HG02973 (cell line): ENCODE results near the gene NUDT22.

Experiments used
- ATAC-seq: cut with Tn5 transposase; IDR thresholded peaks from one replicate; pipeline ENCODE4 v1.9.1; 2021; ENCODE audit warnings: moderate library complexity; ENCODE audit not compliant: unreplicated experiment

The NUDT22 gene

DNA sequence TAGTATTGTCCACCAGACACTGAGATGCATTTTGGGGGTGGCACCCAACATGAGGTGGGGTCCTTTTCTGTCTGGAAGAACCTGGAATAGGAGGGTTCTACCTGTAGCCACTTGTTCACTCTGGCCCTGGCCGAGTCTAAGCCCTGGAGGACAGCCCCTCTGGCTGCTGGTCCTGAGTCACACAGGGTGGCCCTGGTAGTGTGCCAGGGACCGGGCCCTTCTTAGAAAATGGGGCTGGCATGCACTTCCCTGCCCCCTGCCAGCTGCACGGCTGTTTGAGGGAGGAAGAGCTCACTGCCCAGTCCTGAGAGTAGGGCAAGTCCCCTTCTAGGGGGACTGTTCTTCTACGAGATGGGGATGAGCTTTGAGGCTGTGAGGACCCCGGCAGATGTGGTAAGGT is 27.4 kb downstream of the NUDT22 start:
- no peak for ATAC-seq

- no peak for ATAC-seq
These were observed 28.3 kb downstream of the NUDT22 start for GRCh38 chr11:64254326-64254725.

DNA sequence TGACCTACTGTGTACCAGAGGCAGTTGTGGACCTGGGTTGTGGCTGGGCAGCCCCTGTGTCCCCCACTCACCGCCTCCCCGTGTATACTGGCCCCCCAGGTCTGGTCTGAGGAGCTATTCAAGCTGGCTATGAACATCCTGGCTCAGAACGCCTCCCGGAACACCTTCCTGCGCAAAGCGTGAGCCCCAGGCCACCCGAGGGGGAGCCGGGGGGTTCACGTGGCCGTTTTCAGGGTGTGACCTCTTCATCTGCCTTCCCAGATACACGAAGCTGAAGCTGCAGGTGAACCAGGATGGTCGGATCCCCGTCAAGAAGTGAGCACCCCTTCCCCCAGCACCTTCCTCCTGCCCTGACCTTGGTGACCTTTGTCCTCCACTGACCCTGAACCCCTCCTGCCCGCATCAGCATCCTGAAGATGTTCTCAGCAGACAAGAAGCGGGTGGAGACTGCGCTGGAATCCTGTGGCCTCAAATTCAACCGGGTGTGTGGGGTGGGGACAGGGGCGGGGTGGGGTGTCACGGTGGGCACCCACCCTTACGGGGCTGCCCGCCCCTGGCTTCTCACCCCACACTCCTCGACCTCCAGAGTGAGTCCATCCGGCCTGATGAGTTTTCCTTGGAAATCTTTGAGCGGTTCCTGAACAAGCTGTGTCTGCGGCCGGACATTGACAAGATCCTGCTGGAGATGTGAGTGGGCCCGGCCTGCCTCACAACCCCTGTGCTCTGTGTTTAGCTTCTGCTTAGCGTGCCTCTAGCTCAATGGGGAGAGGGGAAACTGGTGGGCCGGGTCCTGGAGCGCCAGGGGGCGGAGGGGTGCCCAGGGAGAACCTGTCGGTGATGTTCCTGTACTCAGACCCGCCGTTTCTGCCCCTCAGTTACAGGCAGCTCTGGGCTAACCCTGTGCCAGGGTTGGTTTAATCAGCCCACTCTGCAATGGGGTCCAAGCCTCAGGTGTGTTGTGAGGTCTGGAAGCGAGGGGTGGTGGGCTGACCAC is 29.4 kb downstream of the NUDT22 start:
- no peak for ATAC-seq

- no peak for ATAC-seq
These were observed 30.2 kb downstream of the NUDT22 start for GRCh38 chr11:64256300-64256699.

DNA sequence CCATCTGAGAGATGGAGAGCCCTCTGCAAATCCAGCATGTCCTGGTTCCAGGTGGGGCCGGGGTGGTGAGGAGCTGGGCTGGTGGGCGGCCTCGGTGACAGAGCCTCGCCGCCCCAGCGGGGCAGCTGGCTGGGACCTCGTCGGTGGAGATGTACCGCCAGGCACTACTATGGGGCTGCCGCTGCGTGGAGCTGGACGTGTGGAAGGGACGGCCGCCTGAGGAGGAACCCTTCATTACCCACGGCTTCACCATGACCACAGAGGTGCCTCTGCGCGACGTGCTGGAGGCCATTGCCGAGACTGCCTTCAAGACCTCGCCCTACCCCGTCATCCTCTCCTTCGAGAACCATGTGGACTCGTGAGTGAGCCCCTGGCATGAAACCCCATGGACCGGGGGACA is 32.3 kb downstream of the NUDT22 start:
- no peak for ATAC-seq

- ATAC-seq: no peak
These were observed 33.0 kb downstream of the NUDT22 start for GRCh38 chr11:64258946-64259532.

DNA sequence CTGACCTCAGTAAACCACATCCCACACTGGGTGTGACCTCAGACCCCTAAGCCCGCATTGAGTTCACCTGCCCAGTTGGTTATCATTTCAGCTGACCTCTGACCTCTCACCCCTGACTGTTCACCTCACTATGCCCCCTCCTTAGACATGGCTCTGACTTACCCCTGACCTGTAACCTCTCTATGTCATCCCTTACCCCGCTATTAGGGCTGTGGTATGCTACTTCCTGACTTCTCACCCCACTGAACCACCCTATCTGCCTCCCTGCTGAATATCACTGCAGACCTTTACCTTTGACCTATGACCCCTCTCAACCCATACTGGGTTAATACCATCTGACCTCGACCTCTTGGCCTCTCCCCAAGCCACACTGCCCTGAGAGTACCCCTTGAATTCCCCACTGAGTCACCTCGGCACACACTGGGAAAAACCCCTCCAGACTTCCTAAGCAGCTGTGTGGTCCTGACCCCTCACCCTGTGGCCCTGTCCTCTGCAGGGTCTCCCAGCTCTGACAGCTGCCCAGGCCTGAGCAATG is 33.5 kb downstream of the NUDT22 start:
- ATAC-seq: no peak

DNA sequence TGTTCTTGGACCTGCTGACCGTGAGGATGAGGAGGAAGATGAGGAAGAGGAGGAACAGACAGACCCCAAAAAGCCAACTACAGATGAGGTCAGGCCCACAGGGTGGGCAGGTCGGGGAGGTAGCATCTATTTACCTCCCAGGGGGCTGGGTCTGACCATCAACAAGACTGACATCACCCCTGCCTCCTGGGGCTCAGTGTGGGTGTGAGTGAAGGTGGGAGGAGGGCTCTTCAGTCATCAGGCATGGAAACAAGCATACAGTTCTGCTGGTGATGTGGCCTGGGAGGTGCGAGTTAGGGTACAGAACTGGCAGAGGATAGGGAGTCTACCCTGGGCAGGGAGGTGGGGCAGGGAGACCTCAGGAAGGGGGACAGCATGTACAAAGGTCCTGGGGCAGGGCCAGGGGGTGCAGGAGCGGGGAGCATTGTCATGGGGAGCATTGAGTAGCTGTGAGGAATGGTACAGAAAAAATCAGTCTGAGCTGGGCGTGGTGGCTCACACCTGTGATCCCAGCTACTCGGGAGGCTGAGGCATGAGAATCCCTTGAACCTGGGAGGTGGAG is 34.2 kb downstream of the NUDT22 start:
- ATAC-seq: no peak

DNA sequence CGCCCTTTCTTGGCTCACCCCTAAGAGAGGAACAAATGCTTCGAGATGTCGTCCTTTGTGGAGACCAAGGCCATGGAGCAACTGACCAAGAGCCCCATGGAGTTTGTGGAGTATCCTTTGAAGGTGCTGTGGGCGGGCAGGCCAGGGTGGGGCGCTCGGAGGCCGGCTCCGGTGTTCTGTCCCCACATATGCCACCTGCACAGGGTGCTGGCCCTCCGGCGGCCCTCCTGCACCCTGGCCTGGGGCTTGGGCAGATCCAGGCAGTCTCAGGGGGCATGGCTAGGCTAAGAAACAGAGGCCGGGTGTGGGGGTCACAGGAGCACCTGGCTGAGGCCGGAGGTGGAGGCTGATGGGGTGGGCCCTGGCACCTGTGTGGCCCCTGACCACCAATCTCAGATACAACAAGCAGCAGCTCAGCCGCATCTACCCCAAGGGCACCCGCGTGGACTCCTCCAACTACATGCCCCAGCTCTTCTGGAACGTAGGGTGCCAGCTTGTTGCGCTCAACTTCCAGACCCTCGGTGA is 35.5 kb downstream of the NUDT22 start:
- no peak for ATAC-seq

- ATAC-seq: no peak
These were observed 36.4 kb downstream of the NUDT22 start for GRCh38 chr11:64262271-64263002.

GRCh38 chr11:64263021-64263946 is 37.2 kb downstream of the NUDT22 start:
- ATAC-seq: no peak

GRCh38 chr11:64263947-64264317 is 37.9 kb downstream of the NUDT22 start:
- no peak for ATAC-seq

DNA sequence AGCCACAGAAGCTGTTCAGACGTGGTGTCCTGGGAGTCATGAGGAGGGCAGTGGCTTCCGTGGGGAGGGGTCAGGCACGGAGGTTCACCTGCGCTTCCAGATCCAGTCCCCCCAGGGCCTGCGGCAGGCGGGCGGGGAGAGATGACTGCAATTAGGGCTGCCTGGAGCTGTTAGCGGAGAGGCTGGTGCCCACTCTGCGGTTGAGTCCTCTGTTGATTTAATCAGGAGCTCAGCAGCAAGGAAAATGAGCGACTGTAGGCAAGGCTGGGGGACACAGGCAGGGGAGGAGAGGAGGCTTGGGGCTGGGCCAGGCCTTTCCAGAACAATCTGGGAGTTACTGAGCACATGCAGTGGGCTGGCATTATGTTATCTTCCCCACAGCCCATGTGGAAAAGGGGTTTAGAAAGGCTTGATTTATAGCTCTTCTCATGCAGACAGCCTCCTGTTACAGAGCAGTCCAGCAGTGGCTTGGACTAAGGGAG is 38.3 kb downstream of the NUDT22 start:
- ATAC-seq: no peak

DNA sequence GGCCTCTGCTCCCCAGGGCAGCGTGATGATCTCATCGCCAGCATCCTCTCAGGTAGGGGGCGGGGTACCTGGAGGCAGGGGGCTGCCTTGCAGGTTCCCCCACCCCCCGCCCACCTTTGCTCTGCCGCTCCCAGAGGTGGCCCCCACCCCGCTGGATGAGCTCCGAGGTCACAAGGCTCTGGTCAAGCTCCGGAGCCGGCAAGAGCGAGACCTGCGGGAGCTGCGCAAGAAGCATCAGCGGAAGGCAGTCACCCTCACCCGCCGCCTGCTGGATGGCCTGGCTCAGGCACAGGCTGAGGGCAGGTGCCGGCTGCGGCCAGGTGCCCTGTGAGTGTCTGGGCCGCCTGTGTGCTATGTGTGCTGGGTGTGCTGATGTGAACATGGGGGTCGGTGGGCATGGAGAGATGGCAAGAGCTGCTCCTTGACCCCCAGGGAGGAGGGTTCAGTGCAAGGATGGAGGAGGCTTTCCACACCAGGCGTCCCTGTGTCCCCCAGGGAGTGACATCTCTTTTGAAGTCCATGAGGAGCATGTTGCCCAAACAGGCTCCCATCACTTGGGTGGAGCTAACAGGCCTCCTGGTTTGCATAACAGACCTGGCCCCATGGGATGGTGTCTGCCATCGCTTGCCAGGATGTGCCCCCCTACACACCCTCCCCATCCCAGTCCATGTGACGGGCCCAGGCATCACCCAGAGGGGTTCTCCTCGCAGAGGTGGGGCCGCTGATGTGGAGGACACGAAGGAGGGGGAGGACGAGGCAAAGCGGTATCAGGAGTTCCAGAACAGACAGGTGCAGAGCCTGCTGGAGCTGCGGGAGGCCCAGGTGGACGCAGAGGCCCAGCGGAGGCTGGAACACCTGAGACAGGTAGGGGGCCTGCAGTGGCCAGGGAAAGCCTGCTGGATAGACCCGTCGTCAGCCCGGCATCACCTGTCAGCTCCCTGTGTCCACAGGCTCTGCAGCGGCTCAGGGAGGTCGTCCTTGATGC is 39.4 kb downstream of the NUDT22 start:
- ATAC-seq: no peak

DNA sequence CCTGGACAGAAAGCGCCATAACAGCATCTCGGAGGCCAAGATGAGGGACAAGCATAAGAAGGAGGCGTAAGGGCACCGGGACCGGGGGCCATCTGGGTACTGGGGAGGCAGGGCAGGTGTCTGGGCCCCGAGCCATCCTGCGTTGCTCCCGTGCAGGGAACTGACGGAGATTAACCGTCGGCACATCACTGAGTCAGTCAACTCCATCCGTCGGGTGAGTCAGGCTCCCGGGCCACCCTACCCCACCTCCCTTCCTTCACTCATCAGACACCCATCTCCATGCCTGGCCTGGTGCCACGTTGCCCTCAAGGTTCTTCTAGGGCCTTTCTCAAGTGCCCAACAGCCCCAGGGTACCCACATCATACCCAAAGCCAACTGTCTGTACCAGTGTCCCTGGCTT is 40.3 kb downstream of the NUDT22 start:
- ATAC-seq: no peak

- no peak for ATAC-seq
These were observed 41.3 kb downstream of the NUDT22 start for GRCh38 chr11:64267207-64267945.

- no peak for ATAC-seq
These were observed 42.2 kb downstream of the NUDT22 start for GRCh38 chr11:64268025-64268892.
